K562 (cell line): ENCODE data around the gene NAXD. TPM values are rescaled to one million over a fixed set of nuclear protein-coding genes. Genes with fewer than 3 reads are reported as not detected.

Source experiments
- ATAC-seq: fragments of 200-7000 bp; cut with Tn5 transposase; 3 replicates; pipeline ENCODE4 v1.9.1; 2020; ENCODE audit warnings: moderate library complexity
- BruUV-seq: library from RNA; stranded (reverse); fragments of 400-500 nt; replicated peaks from 2 replicates; lab custom pipeline; 2021; lab: Mats Ljungman, UMichigan
- CTCF ChIA-PET: fragments of 300-600 bp; formaldehyde crosslinking; extraction: SDS; loops from one replicate; lab custom pipeline; 2021; ENCODE audit warnings: low intra/inter-chr PET ratio; lab: Yijun Ruan, JAX
- POLR2A ChIA-PET: fragments of 300-600, 350-650 bp; sonication (Branson Sonifier 250); formaldehyde crosslinking; extraction: SDS; loops from one replicate; lab custom pipeline; 2021; ENCODE audit warnings: antibody characterized with exemption, inconsistent platforms; lab: Yijun Ruan, JAX
- DNase-seq, 4 experiments: peaks; one replicate each; pipeline versions ENCODE4 v3.0.0 to v3.0.0-alpha.2; 2011 to 2018; ENCODE audit warnings: low spot score in 3 of 4, mixed read lengths in 3 of 4; ENCODE audit errors: extremely low read depth in 1 of 4
- FAIRE-seq: peaks from 2 replicates; lab custom pipeline; 2011; peaks lifted over from hg19 to GRCh38; lab: Jason Lieb, UNC
- H2AFZ ChIP-seq: 2 replicates; pipeline ENCODE4 v1.6.0; 2011; ENCODE audit warnings: low read depth, low read length, control low read depth, inconsistent platforms
- H3K27ac ChIP-seq: fragments of 200-600 bp; 3 replicates; pipeline ENCODE4 v1.8.0; 2011; ENCODE audit warnings: low read depth, mild to moderate bottlenecking, control low read depth, inconsistent platforms, low read length, moderate library complexity, mixed read lengths; ENCODE audit errors: extremely low read depth
- H3K27me3 ChIP-seq, 2 experiments: fragments of 300-600 bp in 1 of 2; 2 replicates in 1 of 2; 3 replicates in 1 of 2; pipeline versions ENCODE4 v1.6.0 to v1.8.0; 2011; ENCODE audit warnings: inconsistent platforms in 2 of 2, low read length in 2 of 2, mild to moderate bottlenecking in 1 of 2, mixed read lengths in 1 of 2, moderate library complexity in 1 of 2; ENCODE audit not compliant: control insufficient read depth in 2 of 2, insufficient read depth in 2 of 2
- H3K36me3 ChIP-seq: fragments of 300-600 bp; 3 replicates; pipeline ENCODE4 v1.8.0; 2011; ENCODE audit warnings: mild to moderate bottlenecking, low read length, inconsistent platforms; ENCODE audit not compliant: control insufficient read depth, insufficient read depth
- H3K4me1 ChIP-seq, 2 experiments: fragments of 200-600 bp in 1 of 2; replicated peaks in 1 of 2; 2 replicates in 1 of 2; 3 replicates in 1 of 2; pipeline versions ENCODE4 v1.5.1 to v1.8.0; 2011; ENCODE audit warnings: inconsistent platforms in 2 of 2, low read length in 2 of 2, mild to moderate bottlenecking in 1 of 2, mixed read lengths in 1 of 2, moderate library complexity in 1 of 2; ENCODE audit not compliant: control insufficient read depth in 2 of 2, insufficient read depth in 2 of 2
- H3K4me2 ChIP-seq: 2 replicates; pipeline ENCODE4 v1.6.1; 2011; ENCODE audit warnings: low read length, control low read depth, inconsistent platforms, mixed read lengths; ENCODE audit not compliant: insufficient read depth
- H3K4me3 ChIP-seq: fragments of 200-600 bp; sonication (generic), shearing (Covaris generic); 2 replicates; pipeline ENCODE4 v1.5.1; 2016; ENCODE audit warnings: control low read depth, inconsistent platforms
- H3K79me2 ChIP-seq: fragments of 200-600 bp; 3 replicates; pipeline ENCODE4 v1.8.0; 2011; ENCODE audit warnings: low read length, inconsistent platforms; ENCODE audit not compliant: control insufficient read depth, insufficient read depth
- H3K9ac ChIP-seq, 2 experiments: 2 replicates each; pipeline versions ENCODE4 v1.6.0 to v1.6.1; 2011; ENCODE audit warnings: low read depth in 2 of 2, low read length in 2 of 2, control low read depth in 1 of 2, inconsistent platforms in 1 of 2, mild to moderate bottlenecking in 1 of 2, mixed read lengths in 1 of 2; ENCODE audit not compliant: insufficient read depth in 1 of 2
- H3K9me1 ChIP-seq: one replicate; pipeline ENCODE4 v1.6.0; 2011; ENCODE audit warnings: inconsistent platforms, mild to moderate bottlenecking, low read length, moderate library complexity; ENCODE audit not compliant: control insufficient read depth, insufficient read depth
- H3K9me3 ChIP-seq: replicated peaks from 2 replicates; pipeline ENCODE4 v1.5.1; 2011; ENCODE audit warnings: low read depth, low read length, inconsistent platforms; ENCODE audit not compliant: control insufficient read depth, insufficient read depth
- H4K20me1 ChIP-seq: replicated peaks from 2 replicates; pipeline ENCODE4 v1.6.1; 2011; ENCODE audit warnings: low read length, inconsistent platforms, mixed read lengths; ENCODE audit not compliant: control insufficient read depth, insufficient read depth
- ARHGAP35 ChIP-seq: fragments of 450-650 bp; IDR thresholded peaks from 2 replicates; pipeline ENCODE4 v1.6.1; 2018; ENCODE audit not compliant: partially characterized antibody
- CCAR2 ChIP-seq: fragments of 200-400 bp; formaldehyde crosslinking; IDR thresholded peaks from 2 replicates; pipeline ENCODE4 v1.6.1; 2017; ENCODE audit warnings: mild to moderate bottlenecking, low read depth, low read length
- FOS ChIP-seq: IDR thresholded peaks from 3 replicates; pipeline ENCODE4 v1.6.1; 2011; ENCODE audit not compliant: insufficient read length; ENCODE audit errors: extremely low read depth
- FOXK2 ChIP-seq, 2 experiments: fragments of 450-650 bp; IDR thresholded peaks in 1 of 2; conservative IDR thresholded peaks in 1 of 2; 2 replicates each; pipeline ENCODE4 v1.6.1; 2016; ENCODE audit warnings: low read depth in 2 of 2, mild to moderate bottlenecking in 1 of 2
- NCOA2 ChIP-seq, 2 experiments: fragments of 450-650 bp; IDR thresholded peaks; 2 replicates each; pipeline ENCODE4 v1.6.1; 2018; ENCODE audit warnings: mild to moderate bottlenecking in 2 of 2, moderate library complexity in 1 of 2; ENCODE audit not compliant: partially characterized antibody in 2 of 2
- OTX1 ChIP-seq: fragments of 450-650 bp; formaldehyde crosslinking; IDR thresholded peaks from 2 replicates; pipeline ENCODE4 v1.4.0; 2022; ENCODE audit warnings: mild to moderate bottlenecking
- POLR2G ChIP-seq: fragments of 200-400 bp; formaldehyde crosslinking; IDR thresholded peaks from 2 replicates; pipeline ENCODE4 v1.6.1; 2017; ENCODE audit warnings: low read depth, mild to moderate bottlenecking, antibody characterized with exemption, low read length, moderate library complexity
- SLC30A9 ChIP-seq: fragments of 250-450 bp; sonication (Bioruptor Pico); IDR thresholded peaks from 2 replicates; pipeline ENCODE4 v1.8.0; 2022; ENCODE audit warnings: mild to moderate bottlenecking, moderate library complexity
- ZBED1 ChIP-seq: IDR thresholded peaks from 2 replicates; pipeline ENCODE4 v1.6.1; 2014
- ZNF282 ChIP-seq: sonication (generic); formaldehyde crosslinking; IDR thresholded peaks from 2 replicates; pipeline ENCODE4 v1.8.1; 2023; ENCODE audit warnings: missing genetic modification reagents
- WGBS: fragments of 100-300 bp; shearing (Covaris generic); methylation state at CpG from one replicate; pipeline ENCODE4 v1.1.6; 2016; ENCODE audit warnings: low coverage, mixed read lengths; ENCODE audit not compliant: insufficient coverage; ENCODE audit errors: missing lambda C conversion rate; 5-methylcytosine and 5-hydroxymethylcytosine counted together
- in situ Hi-C: fragments of 300-500 bp; cut with MboI; formaldehyde crosslinking; loops from 4 replicates; pipeline ENCODE4 v1.15.0; 2018; ENCODE audit warnings: inconsistent platforms, mixed read lengths
- intact Hi-C: fragments of 100-400 bp; cut with micrococcal nuclease; formaldehyde crosslinking; loops from 2 replicates; pipeline ENCODE4 v1.14.2; 2022
- polyA plus RNA-seq, 8 experiments: library from polyadenylated mRNA; depleted of rRNA in 4 of 8; stranded (reverse) in 5 of 8; unstranded in 3 of 8; fragments of >200 nt; fragmentation: Nextera tagmentation in 2 of 8; fragmentation: Illumina TruSeq in 1 of 8; extraction: Ambion mirVana in 2 of 8; extraction: Trizol in 1 of 8; gene quantifications; 2 replicates each; pipeline versions ENCODE4 v1.2.1 to v1.2.3, GENCODE V29; 2011 to 2014; ENCODE audit warnings: inconsistent platforms in 1 of 8, missing spikeins in 1 of 8
- total RNA-seq, 7 experiments: library from RNA; depleted of rRNA in 6 of 7; stranded (reverse); fragments of >200 nt in 6 of 7; fragmentation: Illumina TruSeq in 2 of 7; extraction: Trizol in 2 of 7; gene quantifications; 2 replicates each; pipeline versions ENCODE4 v1.2.1 to v1.2.3, GENCODE V29; 2011 to 2021; ENCODE audit warnings: low replicate concordance in 1 of 7

The NAXD gene
- total and polyA plus RNA-seq, 9 of the 15 experiments (the other 6 are each of a cell fraction or from before 2014, with no cell fraction given) = 0.59 to 20.6 (median 13.0) TPM

- no peaks in the 10 kb centered on the region for H4K20me1 ChIP-seq
- CTCF ChIA-PET = no interaction called here
- DNase-seq (no peak), FAIRE-seq (no peak), ATAC-seq (no peak)
- H3K9me1 ChIP-seq = no peaks in the 10 kb centered on the region
- peaks cover 79% of the 10 kb centered on the region; the same call in 2 of the 3 replicates for H3K36me3 ChIP-seq
- intact Hi-C loops = no loop called here
- H3K79me2 ChIP-seq = no peaks in the 10 kb centered on the region
- no peak overlapping the region for H3K9ac ChIP-seq
- in situ Hi-C loops = no loop called here
- no peak overlapping the region for H3K4me3 ChIP-seq
- TF ChIP-seq ZNF282 (CRISPR knock-in tag) (no peak), CCAR2 (no peak), FOXK2 (conservative IDR thresholded peaks at IDR 0.05 in 1 of 2, IDR thresholded peaks at IDR 0.05 in 1 of 2; ENCODE audit: low read depth in 2 of 2) (no peak), SLC30A9 (CRISPR knock-in tag) (no peak), OTX1 (CRISPR knock-in tag) (no peak)
- H3K4me2 ChIP-seq = no peak overlapping the region
- no peaks in the 10 kb centered on the region for H3K27me3 ChIP-seq
- POLR2A ChIA-PET = no interaction called here
- 78% methylated on average over 6 of the region's 6 CpGs for WGBS
- BruUV-seq = no TSS peak
- H3K27ac ChIP-seq = no peak overlapping the region
- H2AFZ ChIP-seq = no peak overlapping the region
- peaks cover 0 to 8% of the 10 kb centered on the region in 2 experiments; a peak in 2 of 5 replicates for H3K4me1 ChIP-seq
- no peaks in the 10 kb centered on the region for H3K9me3 ChIP-seq
Measured at GRCh38 chr13:110637747-110638146, 22.4 kb downstream of the NAXD start.

GRCh38 chr13:110638257-110638656 is 22.9 kb downstream of the NAXD start:
- H3K9me3 ChIP-seq = no peaks in the 10 kb centered on the region
- WGBS = 97% methylated on average over 9 of the region's 23 CpGs
- H3K36me3 ChIP-seq = peaks cover 84% of the 10 kb centered on the region; the same call in 2 of the 3 replicates
- H3K27me3 ChIP-seq = no peaks in the 10 kb centered on the region
- FAIRE-seq (no peak), ATAC-seq (no peak), DNase-seq (no peak)
- intact Hi-C loops (no loop called here), in situ Hi-C loops (no loop called here)
- no TSS peak for BruUV-seq
- ChIA-PET CTCF (interaction anchor here (0.6 kb wide), 1 partner anchor 193 kb away, joined by 3 read pairs; no protein-coding TSS in a partner anchor), POLR2A (no interaction called here)
- H3K4me2 ChIP-seq = no peak overlapping the region
- no peak overlapping the region for H3K4me3 ChIP-seq
- H3K9me1 ChIP-seq = no peaks in the 10 kb centered on the region
- no peak for TF ChIP-seq NCOA2 (IDR thresholded peaks at IDR 0.05; ENCODE audit: partially characterized antibody in 2 of 2)
- TF ChIP-seq POLR2G = peak; percentile 53; the same call in 1 of the 2 replicates
- no peak for TF ChIP-seq ARHGAP35
- TF ChIP-seq ZBED1 = no peak
- no peak for TF ChIP-seq FOS
- no peaks in the 10 kb centered on the region for H4K20me1 ChIP-seq
- H3K79me2 ChIP-seq = no peaks in the 10 kb centered on the region
- no peak overlapping the region for H3K9ac ChIP-seq
- H3K27ac ChIP-seq = no peak overlapping the region
- H2AFZ ChIP-seq = no peak overlapping the region
- peaks cover 0 to 8% of the 10 kb centered on the region in 2 experiments; a peak in 2 of 5 replicates for H3K4me1 ChIP-seq
